ENCODE data around the gene PAQR6.

PAQR6 gene, protein sequence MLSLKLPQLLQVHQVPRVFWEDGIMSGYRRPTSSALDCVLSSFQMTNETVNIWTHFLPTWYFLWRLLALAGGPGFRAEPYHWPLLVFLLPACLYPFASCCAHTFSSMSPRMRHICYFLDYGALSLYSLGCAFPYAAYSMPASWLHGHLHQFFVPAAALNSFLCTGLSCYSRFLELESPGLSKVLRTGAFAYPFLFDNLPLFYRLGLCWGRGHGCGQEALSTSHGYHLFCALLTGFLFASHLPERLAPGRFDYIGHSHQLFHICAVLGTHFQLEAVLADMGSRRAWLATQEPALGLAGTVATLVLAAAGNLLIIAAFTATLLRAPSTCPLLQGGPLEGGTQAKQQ

GRCh38 chr1:156247460-156248322 lies at the start of gene PAQR6:
Gene PAQR6 (minus strand): TSS chr1:156248056. CDS start chr1:156246731, 1,325 bp downstream.
- DNase-seq, result no peak

DNA sequence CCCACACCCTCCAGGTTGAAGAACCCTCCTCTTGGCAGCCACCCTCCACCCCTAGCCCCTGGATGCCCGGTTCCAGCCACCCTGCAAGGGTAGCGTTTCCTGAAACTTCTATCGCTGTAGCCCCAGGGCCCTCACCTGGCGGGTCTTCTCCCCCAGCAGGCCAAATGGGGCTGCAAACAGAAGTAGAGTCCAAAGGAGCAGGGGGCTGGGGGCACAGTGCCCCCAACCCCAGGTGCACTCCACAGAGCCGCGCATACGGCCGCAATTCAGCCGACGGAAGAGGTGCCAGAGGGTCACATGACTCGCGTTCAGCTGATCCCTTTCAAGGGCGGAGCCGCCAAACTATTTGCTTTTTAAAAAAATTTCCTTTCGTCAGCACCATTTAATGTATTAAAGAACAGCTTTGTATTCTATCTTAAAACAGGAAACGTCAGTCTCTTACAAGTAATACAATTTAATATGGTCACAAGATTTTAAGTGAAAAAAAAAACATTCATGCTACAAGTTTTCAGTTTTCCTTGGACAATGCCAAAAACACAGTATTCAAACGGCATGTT lies 47.6 kb upstream of the PAQR6 start, which contains the start of gene GLMP:
TSS of gene GLMP (minus strand) at position 289 of the 557 bp plus-strand sequence. CDS start at position 255, 34 bp downstream.
- peak; percentile 22 for DNase-seq

DNA sequence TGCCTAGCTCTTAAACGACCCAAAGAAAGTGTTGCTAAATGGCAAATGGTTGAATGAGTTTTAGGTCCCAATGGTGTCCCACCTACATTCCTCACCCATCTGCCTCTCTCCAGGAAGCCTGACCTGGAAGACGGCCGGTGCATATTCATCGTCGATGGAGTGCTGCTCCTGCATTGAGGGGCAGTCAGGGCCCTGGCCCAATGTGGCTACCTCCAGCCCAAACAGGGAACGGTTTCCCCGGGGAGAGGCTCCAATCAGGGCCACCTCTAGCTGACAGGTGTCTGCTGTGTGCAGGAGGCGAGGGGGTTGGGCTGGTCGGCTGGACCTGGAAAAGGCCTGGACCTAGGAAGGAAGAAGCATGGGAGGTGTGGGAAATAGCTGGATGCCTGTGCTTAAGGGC lies 46.0 kb upstream of the PAQR6 start:
- DNase-seq, result no peak

GRCh38 chr1:156293098-156293434 lies 45.2 kb upstream of the PAQR6 start:
- DNase-seq, result no peak

GRCh38 chr1:156291226-156292061 lies 43.6 kb upstream of the PAQR6 start:
- DNase-seq, result peak; percentile 28

DNA sequence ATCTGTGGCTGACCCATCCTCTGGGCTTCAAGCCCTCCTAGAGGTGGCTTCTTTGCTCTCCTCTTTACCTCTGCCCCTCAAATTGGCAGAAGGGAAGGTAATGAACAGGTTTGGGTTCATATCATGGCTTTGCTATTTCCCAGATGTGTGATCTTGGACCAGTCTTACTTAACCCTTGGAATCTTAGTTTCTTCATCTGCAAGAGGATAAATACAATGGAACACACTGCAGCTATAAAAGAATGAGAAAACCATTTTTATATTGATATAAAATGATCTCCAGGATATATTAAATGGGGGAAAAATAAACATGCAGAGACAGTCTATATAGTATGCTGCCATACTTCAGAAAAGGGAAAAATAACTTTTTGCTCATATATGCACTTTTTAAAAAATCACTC lies 42.0 kb upstream of the PAQR6 start:
- no peak for DNase-seq

DNA sequence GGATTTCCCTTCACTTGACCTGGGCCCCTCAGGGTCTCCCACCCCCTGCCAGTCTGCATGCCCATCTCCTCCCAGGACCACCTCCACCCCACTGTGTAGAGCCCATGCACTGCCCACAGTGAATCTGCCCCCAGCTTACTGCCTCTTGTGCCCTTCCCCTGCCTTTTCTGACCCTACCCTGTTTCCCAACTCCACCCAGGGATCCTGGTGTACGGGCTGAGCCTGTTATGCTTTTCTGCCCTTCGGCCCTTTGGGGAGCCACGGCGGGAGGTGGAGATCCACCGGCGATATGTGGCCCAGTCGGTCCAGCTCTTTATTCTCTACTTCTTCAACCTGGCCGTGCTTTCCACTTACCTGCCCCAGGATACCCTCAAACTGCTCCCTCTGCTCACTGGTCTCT lies 38.2 kb upstream of the PAQR6 start:
- DNase-seq, result no peak

GRCh38 chr1:156285437-156285836 lies 37.6 kb upstream of the PAQR6 start:
- DNase-seq, result no peak

- DNase-seq, result no peak
These were observed 36.9 kb upstream of the PAQR6 start for GRCh38 chr1:156284757-156285156.

- no peak for DNase-seq
These were observed 36.3 kb upstream of the PAQR6 start, which contains the start of gene TMEM79 for GRCh38 chr1:156284112-156284511. Gene TMEM79 (plus strand): TSS chr1:156284325. CDS start chr1:156285227, 902 bp downstream.

- no peak for DNase-seq
These were observed 35.7 kb upstream of the PAQR6 start for GRCh38 chr1:156283521-156283920.

GRCh38 chr1:156282479-156283222 lies 34.8 kb upstream of the PAQR6 start, which contains the start of gene SMG5:
Gene SMG5 (minus strand): TSS chr1:156282825. CDS start chr1:156282680, 145 bp downstream.
- peak; percentile 96 for DNase-seq

- DNase-seq, result peak; percentile 29
These were observed 34.0 kb upstream of the PAQR6 start for GRCh38 chr1:156281693-156282478.

- no peak for DNase-seq
These were observed 33.4 kb upstream of the PAQR6 start for GRCh38 chr1:156281281-156281680.

DNA sequence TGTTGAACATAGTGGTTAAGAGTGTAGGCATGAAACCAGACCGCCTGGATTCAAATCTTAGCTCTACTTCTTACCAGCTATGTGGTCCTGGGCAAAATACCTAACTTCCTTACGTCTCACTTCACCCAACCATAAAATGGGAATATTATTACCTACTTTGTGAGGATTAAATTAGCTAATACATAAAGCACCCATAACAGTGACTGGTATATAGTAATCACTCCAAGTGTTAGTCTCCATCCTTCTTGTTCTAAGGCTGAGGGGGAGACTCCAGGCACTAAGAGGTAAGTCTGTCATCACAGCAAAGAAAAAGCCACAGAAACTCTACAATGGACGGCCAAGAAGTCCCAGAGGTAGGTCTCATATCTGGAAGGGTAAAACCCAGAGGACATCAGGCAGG lies 32.0 kb upstream of the PAQR6 start:
- no peak for DNase-seq

DNA sequence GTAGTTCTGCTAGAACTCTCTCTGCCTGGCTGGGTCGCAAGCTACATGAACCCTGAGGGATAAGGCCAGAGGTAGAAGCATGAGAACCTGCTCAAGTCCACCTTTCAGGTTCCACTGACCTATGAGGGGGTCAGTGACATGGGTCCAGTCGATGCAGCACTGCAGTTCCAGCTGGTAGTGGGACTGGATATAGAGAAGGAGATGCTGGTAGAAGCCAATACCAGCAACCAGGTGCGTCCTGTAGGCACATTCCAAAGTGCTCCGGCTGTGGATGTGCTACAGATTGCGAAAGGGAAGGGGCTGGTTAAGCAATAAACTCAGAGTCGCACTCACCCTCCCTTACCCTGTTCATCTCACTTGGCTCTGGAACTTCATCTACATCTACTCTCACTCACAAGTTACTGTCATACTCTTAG lies 29.1 kb upstream of the PAQR6 start:
- DNase-seq, result no peak

- no peak for DNase-seq
These were observed 28.7 kb upstream of the PAQR6 start for GRCh38 chr1:156276532-156276931.

DNA sequence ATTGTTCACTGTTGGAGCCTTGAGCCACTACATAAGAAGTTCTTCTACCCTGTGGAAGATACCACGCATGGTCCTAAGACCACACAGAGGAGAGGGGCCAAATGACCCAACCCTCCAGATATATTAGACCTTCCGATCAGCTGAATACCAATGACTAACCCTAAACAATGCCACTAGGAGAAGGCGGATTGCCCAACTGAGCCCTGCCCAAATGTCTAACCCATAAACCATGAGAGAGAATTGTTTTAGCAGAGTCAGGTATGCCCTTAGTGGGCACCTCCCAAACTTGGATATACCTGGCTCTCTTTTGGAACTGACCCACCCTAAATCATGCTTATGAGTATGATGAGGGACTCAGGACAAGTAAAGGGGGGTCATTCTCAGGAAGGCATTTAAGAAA lies 22.5 kb upstream of the PAQR6 start:
- no peak for DNase-seq

DNA sequence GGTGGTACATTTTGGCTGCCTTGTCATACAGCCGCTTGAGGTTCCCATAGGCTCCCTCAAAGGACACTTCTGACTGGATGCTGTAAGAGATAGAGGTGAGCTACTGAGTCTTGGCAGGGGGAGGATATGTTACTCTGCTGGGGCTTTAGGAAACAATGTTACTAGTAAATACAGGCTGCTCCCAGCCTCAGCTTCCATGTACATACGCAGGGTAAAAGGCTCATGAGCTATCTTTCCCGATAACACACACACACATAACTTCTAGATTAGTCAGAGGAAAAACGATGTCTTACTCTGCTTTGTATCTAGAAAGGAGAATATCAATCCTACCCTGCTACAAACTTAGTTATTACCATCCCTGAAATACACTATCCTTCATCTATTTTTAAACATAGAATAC lies 20.5 kb upstream of the PAQR6 start:
- no peak for DNase-seq

DNA sequence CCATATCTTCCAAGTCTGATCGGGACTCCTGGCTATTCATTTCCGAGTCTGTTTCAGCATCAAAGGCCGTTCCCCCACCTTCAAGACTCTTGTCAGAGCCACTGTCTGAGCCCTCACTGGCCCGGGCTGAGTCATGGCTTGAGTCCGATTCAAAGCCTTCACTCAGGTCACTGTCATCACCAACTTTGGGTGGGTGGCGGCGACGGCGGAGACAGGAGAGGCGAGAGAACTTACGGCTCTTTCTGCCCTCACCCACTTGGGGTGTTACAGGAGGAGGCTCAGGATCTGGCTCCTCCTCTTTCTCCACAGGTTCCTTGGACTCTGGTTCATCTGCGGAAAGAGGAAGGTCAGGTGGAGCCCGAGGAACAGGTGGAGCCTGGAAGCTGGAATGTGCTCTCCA lies 18.2 kb upstream of the PAQR6 start:
- no peak for DNase-seq

GRCh38 chr1:156263288-156263655 lies 15.4 kb upstream of the PAQR6 start:
- no peak for DNase-seq
